H1 (cell line): Measurements from ENCODE around the gene GP9. TPM values are rescaled to one million over a fixed set of nuclear protein-coding genes. Genes with fewer than 3 reads are reported as not detected.

Experiments
- CTCF ChIA-PET: fragments of 300-600 bp; sonication (Branson Sonifier 250); formaldehyde crosslinking; loops from one replicate; lab custom pipeline; 2021; ENCODE audit not compliant: partially characterized antibody; lab: Charles Lee
- POLR2A ChIA-PET: fragments of 300-600 bp; sonication (Branson Sonifier 250); formaldehyde crosslinking; loops from one replicate; lab custom pipeline; 2021; ENCODE audit warnings: inconsistent platforms; ENCODE audit not compliant: partially characterized antibody; lab: Charles Lee
- DNase-seq, 2 experiments: peaks; one replicate each; pipeline versions ENCODE4 v3.0.0 to v3.0.0-alpha.2; 2010 to 2022; ENCODE audit warnings: low spot score in 2 of 2, low read depth in 1 of 2, mixed read lengths in 1 of 2
- FAIRE-seq: peaks from 2 replicates; lab custom pipeline; 2011; peaks lifted over from hg19 to GRCh38; lab: Jason Lieb, UNC
- H2AFZ ChIP-seq: 2 replicates; pipeline ENCODE4 v1.8.1; 2012; ENCODE audit warnings: low read length, inconsistent platforms
- H2AK5ac ChIP-seq: 2 replicates; pipeline ENCODE4 v1.6.1; 2013; ENCODE audit warnings: low read depth, low read length
- H2BK120ac ChIP-seq: replicated peaks from 2 replicates; pipeline ENCODE3; 2013; ENCODE audit warnings: low read depth, low read length, inconsistent platforms
- H2BK12ac ChIP-seq: 2 replicates; pipeline ENCODE4 v1.6.1; 2013; ENCODE audit warnings: low read depth, low read length
- H2BK15ac ChIP-seq: 2 replicates; pipeline ENCODE4 v1.6.1; 2013; ENCODE audit warnings: low read length
- H2BK20ac ChIP-seq: 2 replicates; pipeline ENCODE4 v1.6.1; 2013; ENCODE audit warnings: low read length
- H2BK5ac ChIP-seq: 2 replicates; pipeline ENCODE4 v1.6.1; 2013; ENCODE audit warnings: low read depth, low read length
- H3K14ac ChIP-seq: 2 replicates; pipeline ENCODE4 v1.6.1; 2013; ENCODE audit warnings: inconsistent platforms; ENCODE audit not compliant: insufficient read length
- H3K18ac ChIP-seq: 2 replicates; pipeline ENCODE4 v1.6.1; 2013; ENCODE audit warnings: low read length; ENCODE audit errors: extremely low read depth
- H3K23ac ChIP-seq: 2 replicates; pipeline ENCODE4 v1.6.1; 2013; ENCODE audit warnings: inconsistent platforms; ENCODE audit not compliant: insufficient read length
- H3K23me2 ChIP-seq: 2 replicates; pipeline ENCODE4 v1.6.1; 2013; ENCODE audit warnings: low read depth, low read length
- H3K27ac ChIP-seq: 2 replicates; pipeline ENCODE4 v1.6.1; 2011; ENCODE audit warnings: low read depth, low read length, inconsistent platforms
- H3K27me3 ChIP-seq, 4 experiments: replicated peaks in 1 of 4; 1 replicate in 1 of 4; 2 replicates in 3 of 4; pipeline versions ENCODE4 v1.6.1 to v1.8.1; 2011 to 2013; ENCODE audit warnings: low read length in 3 of 4, mild to moderate bottlenecking in 3 of 4, inconsistent platforms in 2 of 4, mixed read lengths in 2 of 4, moderate library complexity in 1 of 4; ENCODE audit not compliant: control insufficient read depth in 3 of 4, insufficient read depth in 3 of 4; ENCODE audit errors: extremely low read depth in 1 of 4
- H3K36me3 ChIP-seq, 4 experiments: 2 replicates each; pipeline versions ENCODE4 v1.6.1 to v1.8.1; 2011 to 2013; ENCODE audit warnings: mild to moderate bottlenecking in 4 of 4, low read length in 3 of 4, moderate library complexity in 2 of 4, control low read depth in 1 of 4, inconsistent platforms in 1 of 4; ENCODE audit not compliant: insufficient read depth in 4 of 4, control insufficient read depth in 2 of 4
- H3K4ac ChIP-seq: replicated peaks from 2 replicates; pipeline ENCODE3; 2013; ENCODE audit warnings: low read length, low read depth, mixed read lengths, inconsistent platforms; ENCODE audit not compliant: insufficient read length
- H3K4me1 ChIP-seq, 4 experiments: replicated peaks in 1 of 4; 1 replicate in 1 of 4; 2 replicates in 3 of 4; pipeline versions ENCODE4 v1.6.1 to v1.8.1; 2011 to 2013; ENCODE audit warnings: low read length in 3 of 4, inconsistent platforms in 2 of 4, mixed read lengths in 1 of 4; ENCODE audit not compliant: insufficient read depth in 4 of 4, control insufficient read depth in 3 of 4
- H3K4me2 ChIP-seq, 2 experiments: 2 replicates each; pipeline versions ENCODE4 v1.6.1 to v1.8.1; 2011 to 2013; ENCODE audit warnings: low read depth in 2 of 2, low read length in 2 of 2, control low read depth in 1 of 2, inconsistent platforms in 1 of 2, mild to moderate bottlenecking in 1 of 2; ENCODE audit not compliant: insufficient read depth in 1 of 2
- H3K4me3 ChIP-seq, 4 experiments: fragments of 200-600, 300-600 bp in 1 of 4; sonication (generic), shearing (Covaris generic), sonication (Bioruptor Twin) in 1 of 4; 2 replicates each; pipeline versions ENCODE4 v1.5.1 to v1.8.1; 2011 to 2016; ENCODE audit warnings: low read length in 4 of 4, low read depth in 3 of 4, control low read depth in 2 of 4, inconsistent platforms in 2 of 4, mild to moderate bottlenecking in 2 of 4, mixed read lengths in 1 of 4, moderate library complexity in 1 of 4; ENCODE audit not compliant: insufficient read depth in 2 of 4; ENCODE audit errors: extremely low read depth in 1 of 4
- H3K56ac ChIP-seq: replicated peaks from 2 replicates; pipeline ENCODE3; 2013; ENCODE audit warnings: low read depth, mild to moderate bottlenecking, mixed read lengths, low read length, inconsistent platforms; ENCODE audit not compliant: insufficient read length
- H3K79me1 ChIP-seq: 2 replicates; pipeline ENCODE4 v1.6.1; 2013; ENCODE audit warnings: low read depth, low read length, control low read depth
- H3K79me2 ChIP-seq, 2 experiments: 2 replicates each; pipeline versions ENCODE4 v1.6.1 to v1.8.1; 2012 to 2013; ENCODE audit warnings: low read length in 2 of 2, mild to moderate bottlenecking in 2 of 2, inconsistent platforms in 1 of 2; ENCODE audit not compliant: insufficient read depth in 2 of 2, control insufficient read depth in 1 of 2
- H3K9ac ChIP-seq, 4 experiments: replicated peaks in 1 of 4; 1 replicate in 1 of 4; 2 replicates in 3 of 4; pipeline versions ENCODE4 v1.6.1 to v1.8.1; 2011 to 2013; ENCODE audit warnings: low read depth in 3 of 4, low read length in 3 of 4, control low read depth in 2 of 4, mild to moderate bottlenecking in 2 of 4, moderate library complexity in 2 of 4, inconsistent platforms in 1 of 4; ENCODE audit errors: extremely low read depth in 1 of 4
- H3K9me3 ChIP-seq, 2 experiments: 2 replicates each; pipeline versions ENCODE4 v1.6.1 to v1.8.1; 2012 to 2013; ENCODE audit warnings: mild to moderate bottlenecking in 2 of 2, moderate library complexity in 2 of 2, control low read depth in 1 of 2, inconsistent platforms in 1 of 2, low read depth in 1 of 2, low read length in 1 of 2, mixed read lengths in 1 of 2; ENCODE audit not compliant: insufficient read depth in 2 of 2
- H4K20me1 ChIP-seq, 2 experiments: replicated peaks in 1 of 2; 2 replicates each; pipeline versions ENCODE3 to v1.8.1; 2011 to 2013; ENCODE audit warnings: inconsistent platforms in 2 of 2, low read length in 2 of 2, mild to moderate bottlenecking in 1 of 2; ENCODE audit not compliant: insufficient read depth in 2 of 2, control insufficient read depth in 1 of 2
- H4K5ac ChIP-seq: 2 replicates; pipeline ENCODE4 v1.6.1; 2013; ENCODE audit warnings: low read length, low read depth, mixed read lengths, inconsistent platforms; ENCODE audit not compliant: insufficient read length
- H4K8ac ChIP-seq: 2 replicates; pipeline ENCODE4 v1.8.0; 2013; ENCODE audit warnings: mild to moderate bottlenecking, moderate library complexity, low read length, inconsistent platforms; ENCODE audit not compliant: insufficient read depth; ENCODE audit errors: extremely low read depth
- H4K91ac ChIP-seq: replicated peaks from 2 replicates; pipeline ENCODE3; 2013; ENCODE audit warnings: low read length, mixed read lengths, inconsistent platforms; ENCODE audit not compliant: insufficient read length
- GABPA ChIP-seq: IDR thresholded peaks from 2 replicates; pipeline ENCODE4 v1.6.1; 2011; ENCODE audit warnings: mild to moderate bottlenecking, low read length, moderate library complexity, borderline replicate concordance; ENCODE audit not compliant: insufficient read depth
- HDAC6 ChIP-seq: IDR thresholded peaks from one replicate; pipeline ENCODE4 v1.7.1; 2012; ENCODE audit warnings: low read depth, mild to moderate bottlenecking, inconsistent platforms, low read length, moderate library complexity
- MAFK ChIP-seq: IDR thresholded peaks from 2 replicates; pipeline ENCODE4 v1.6.1; 2012; ENCODE audit warnings: low read depth, mild to moderate bottlenecking, improper control_type of control experiment, low read length
- PHF8 ChIP-seq: fragments of 200-600 bp; sonication (generic); conservative IDR thresholded peaks from 2 replicates; pipeline ENCODE4 v1.7.1; 2012; ENCODE audit warnings: low read depth, mild to moderate bottlenecking, inconsistent platforms, low read length, moderate library complexity
- RXRA ChIP-seq: IDR thresholded peaks from 2 replicates; pipeline ENCODE4 v1.6.1; 2011; ENCODE audit warnings: low read depth, mild to moderate bottlenecking, low read length, moderate library complexity; ENCODE audit not compliant: insufficient read depth
- TBP ChIP-seq: IDR thresholded peaks from 2 replicates; pipeline ENCODE4 v1.6.1; 2011; ENCODE audit warnings: low read depth, low read length, improper control_type of control experiment
- TEAD4 ChIP-seq: IDR thresholded peaks from 2 replicates; pipeline ENCODE4 v1.6.1; 2012; ENCODE audit warnings: low read depth, low read length, inconsistent platforms, mixed read lengths
- ZNF274 ChIP-seq: IDR thresholded peaks from 2 replicates; pipeline ENCODE4 v1.7.0; 2012; ENCODE audit warnings: low read length, borderline replicate concordance; ENCODE audit errors: extremely low read depth
- WGBS, 2 experiments: shearing (Covaris generic) in 1 of 2; methylation state at CpG; one replicate each; pipeline versions ENCODE4 v1.1.6 to v1.1.7; 2013 to 2015; ENCODE audit warnings: low lambda C conversion rate in 2 of 2, mixed read lengths in 2 of 2, inconsistent platforms in 1 of 2, low coverage in 1 of 2, missing lambda C conversion rate in 1 of 2; ENCODE audit not compliant: insufficient replicate concordance in 2 of 2, insufficient coverage in 1 of 2, insufficient read length in 1 of 2; ENCODE audit errors: extremely low coverage in 1 of 2, missing lambda C conversion rate in 1 of 2; 5-methylcytosine and 5-hydroxymethylcytosine counted together
- polyA plus RNA-seq, 7 experiments: library from polyadenylated mRNA; depleted of rRNA in 3 of 7; stranded (reverse) in 5 of 7; unstranded in 2 of 7; fragments of >200 nt in 5 of 7; fragments of 200-250 nt in 2 of 7; gene quantifications; 1 replicate in 5 of 7; 2 replicates in 1 of 7; 4 replicates in 1 of 7; pipeline versions ENCODE4 v1.2.1 to v1.2.3, GENCODE V29; 2011 to 2013; ENCODE audit warnings: missing spikeins in 2 of 7, mixed read lengths in 2 of 7
- total RNA-seq: library from RNA; stranded (reverse); fragmentation: NEBNext Ultra II Directional; extraction: Animal tissue kit (Norgen Biotek cat#: 25700); gene quantifications from 2 replicates; pipeline ENCODE4 v1.2.1, GENCODE V29; 2021
- TF ChIP-seq, protein P1 (sequence below): IDR thresholded peaks from 2 replicates; pipeline ENCODE4 v1.6.1; 2012; ENCODE audit warnings: low read length, inconsistent platforms
- TF ChIP-seq, protein P2 (sequence below): IDR thresholded peaks from 2 replicates; pipeline ENCODE4 v1.6.1; 2011; ENCODE audit warnings: low read length, improper control_type of control experiment
- TF ChIP-seq, protein P3 (sequence below): IDR thresholded peaks from 2 replicates; pipeline ENCODE4 v1.6.1; 2012; ENCODE audit warnings: inconsistent platforms

Gene GP9
- total and polyA plus RNA-seq, 2 of the 8 experiments (the other 6 are each of a cell fraction or from before 2014, with no cell fraction given): not detected

DNA sequence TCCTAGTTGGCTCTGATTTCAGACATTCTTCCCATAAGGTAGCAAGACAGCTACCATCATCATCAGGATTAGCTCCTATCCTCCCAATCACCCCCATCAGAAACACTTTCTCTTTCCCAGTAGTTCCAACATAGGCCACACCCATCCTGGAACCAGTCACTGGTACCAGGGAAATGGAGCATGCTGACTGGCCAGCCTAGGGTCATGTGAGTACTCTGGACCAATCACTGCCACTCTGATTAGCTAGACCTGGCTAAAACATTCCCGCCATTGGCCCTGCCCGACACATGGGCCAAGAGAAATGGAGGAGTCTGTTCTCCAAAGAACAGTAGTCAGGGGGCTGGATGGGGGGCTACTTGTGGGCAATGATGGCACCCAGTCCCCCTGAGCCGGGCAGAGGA is 47.1 kb upstream of the GP9 start:
- no peaks in the 10 kb centered on the region for H3K36me3 ChIP-seq
- H3K79me1 ChIP-seq: no peaks in the 10 kb centered on the region
- H3K14ac ChIP-seq: no peak overlapping the region
- no peak overlapping the region for H2AK5ac ChIP-seq
- POLR2A ChIA-PET: interaction anchor here (2.9 kb wide), 1 partner anchor 11 kb away, joined by 13 read pairs; the partner anchor contains the start of gene EFCC1
- no peak overlapping the region for H2BK15ac ChIP-seq
- no peak overlapping the region for H3K4me3 ChIP-seq
- no peak overlapping the region for H4K91ac ChIP-seq
- no peak overlapping the region for H3K23ac ChIP-seq
- H3K9me3 ChIP-seq: no peaks in the 10 kb centered on the region
- DNase-seq (no peak), FAIRE-seq (no peak)
- peaks cover 0 to 7% (median 1%) of the 10 kb centered on the region in 4 experiments; a peak in 2 of 7 replicates for H3K4me1 ChIP-seq
- no peaks in the 10 kb centered on the region for H3K23me2 ChIP-seq
- H4K8ac ChIP-seq: no peak overlapping the region
- no peaks in the 10 kb centered on the region for H3K79me2 ChIP-seq
- no peak overlapping the region for H2BK5ac ChIP-seq
- no peak overlapping the region for H3K4me2 ChIP-seq
- no peak overlapping the region for H3K27ac ChIP-seq
- CTCF ChIA-PET: interaction anchor here (0.7 to 4.7 kb wide), 9 partner anchors 10 to 43 kb away, joined by 3 to 28 read pairs (median 4); no protein-coding TSS in a partner anchor
- no peak overlapping the region for H3K4ac ChIP-seq
- no peak overlapping the region for H2AFZ ChIP-seq
- H2BK120ac ChIP-seq: no peak overlapping the region
- peaks cover 0 to 4% (median 0%) of the 10 kb centered on the region in 4 experiments; a peak in 2 of 7 replicates for H3K27me3 ChIP-seq
- H2BK20ac ChIP-seq: no peak overlapping the region
- 83% methylated on average over 3 of the region's 3 CpGs; no CpG with 5 or more reads in 1 of the 2 experiments for WGBS, 2 experiments
- no peak overlapping the region for H3K9ac ChIP-seq
- H3K18ac ChIP-seq: no peak overlapping the region
- no peak overlapping the region for H3K56ac ChIP-seq
- H2BK12ac ChIP-seq: no peak overlapping the region
- no peak overlapping the region for H4K5ac ChIP-seq
- no peaks in the 10 kb centered on the region for H4K20me1 ChIP-seq
- TF ChIP-seq, protein P1, sequence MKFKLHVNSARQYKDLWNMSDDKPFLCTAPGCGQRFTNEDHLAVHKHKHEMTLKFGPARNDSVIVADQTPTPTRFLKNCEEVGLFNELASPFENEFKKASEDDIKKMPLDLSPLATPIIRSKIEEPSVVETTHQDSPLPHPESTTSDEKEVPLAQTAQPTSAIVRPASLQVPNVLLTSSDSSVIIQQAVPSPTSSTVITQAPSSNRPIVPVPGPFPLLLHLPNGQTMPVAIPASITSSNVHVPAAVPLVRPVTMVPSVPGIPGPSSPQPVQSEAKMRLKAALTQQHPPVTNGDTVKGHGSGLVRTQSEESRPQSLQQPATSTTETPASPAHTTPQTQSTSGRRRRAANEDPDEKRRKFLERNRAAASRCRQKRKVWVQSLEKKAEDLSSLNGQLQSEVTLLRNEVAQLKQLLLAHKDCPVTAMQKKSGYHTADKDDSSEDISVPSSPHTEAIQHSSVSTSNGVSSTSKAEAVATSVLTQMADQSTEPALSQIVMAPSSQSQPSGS: no peak
- no peak for TF ChIP-seq RXRA
- TF ChIP-seq PHF8: no peak
- no peak for TF ChIP-seq TEAD4
- no peak for TF ChIP-seq MAFK
- TF ChIP-seq, protein P2, sequence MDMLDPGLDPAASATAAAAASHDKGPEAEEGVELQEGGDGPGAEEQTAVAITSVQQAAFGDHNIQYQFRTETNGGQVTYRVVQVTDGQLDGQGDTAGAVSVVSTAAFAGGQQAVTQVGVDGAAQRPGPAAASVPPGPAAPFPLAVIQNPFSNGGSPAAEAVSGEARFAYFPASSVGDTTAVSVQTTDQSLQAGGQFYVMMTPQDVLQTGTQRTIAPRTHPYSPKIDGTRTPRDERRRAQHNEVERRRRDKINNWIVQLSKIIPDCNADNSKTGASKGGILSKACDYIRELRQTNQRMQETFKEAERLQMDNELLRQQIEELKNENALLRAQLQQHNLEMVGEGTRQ: peak; percentile 33; the same call in 1 of the 2 replicates
- no peak for TF ChIP-seq TBP
- TF ChIP-seq ZNF274: no peak
- TF ChIP-seq GABPA: no peak
- TF ChIP-seq, protein P3, sequence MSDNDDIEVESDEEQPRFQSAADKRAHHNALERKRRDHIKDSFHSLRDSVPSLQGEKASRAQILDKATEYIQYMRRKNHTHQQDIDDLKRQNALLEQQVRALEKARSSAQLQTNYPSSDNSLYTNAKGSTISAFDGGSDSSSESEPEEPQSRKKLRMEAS: peak; percentile 74
- TF ChIP-seq HDAC6: no peak
